GM21360 (cell line): ENCODE measurements around the gene NFATC3.

Source experiments
- ATAC-seq: cut with Tn5 transposase; IDR thresholded peaks from one replicate; pipeline ENCODE4 v1.9.1; 2021; ENCODE audit warnings: mild to moderate bottlenecking, moderate library complexity; ENCODE audit not compliant: unreplicated experiment

NFATC3 gene

GRCh38 chr16:68228652-68229051 is 143.5 kb downstream of the NFATC3 start:
- no peak for ATAC-seq

- ATAC-seq = no peak
Measured at GRCh38 chr16:68229431-68230175, 144.4 kb downstream of the NFATC3 start.

GRCh38 chr16:68230176-68230571 is 145.0 kb downstream of the NFATC3 start:
- no peak for ATAC-seq

GRCh38 chr16:68230956-68231355 is 145.8 kb downstream of the NFATC3 start:
- ATAC-seq = no peak

GRCh38 chr16:68231384-68232136 is 146.4 kb downstream of the NFATC3 start:
- ATAC-seq = no peak

GRCh38 chr16:68232335-68232734 is 147.2 kb downstream of the NFATC3 start:
- ATAC-seq = no peak

- ATAC-seq = no peak
Measured at GRCh38 chr16:68233085-68233834, 148.1 kb downstream of the NFATC3 start.

GRCh38 chr16:68233835-68234187 is 148.6 kb downstream of the NFATC3 start:
- ATAC-seq = no peak

GRCh38 chr16:68234188-68235107 is 149.3 kb downstream of the NFATC3 start:
- ATAC-seq = no peak

- no peak for ATAC-seq
Measured at GRCh38 chr16:68235108-68235886, 150.1 kb downstream of the NFATC3 start.

- ATAC-seq = no peak
Measured at GRCh38 chr16:68235887-68236136, 150.6 kb downstream of the NFATC3 start, which contains the start of gene ESRP2. Gene ESRP2, minus strand, starts transcription at chr16:68236127. Its CDS starts 82 bp downstream, at chr16:68236045.

- ATAC-seq = no peak
Measured at GRCh38 chr16:68236137-68236825, 151.1 kb downstream of the NFATC3 start.

- no peak for ATAC-seq
Measured at GRCh38 chr16:68236826-68237242, 151.7 kb downstream of the NFATC3 start.

- peak; percentile 63 for ATAC-seq
Measured at GRCh38 chr16:68237243-68238028, 152.3 kb downstream of the NFATC3 start.

GRCh38 chr16:68238029-68238345 is 152.8 kb downstream of the NFATC3 start:
- ATAC-seq = no peak

GRCh38 chr16:68242085-68242484 is 156.9 kb downstream of the NFATC3 start:
- ATAC-seq = no peak

GRCh38 chr16:68242926-68243858 is 158.0 kb downstream of the NFATC3 start:
- ATAC-seq = no peak

- ATAC-seq = no peak
Measured at GRCh38 chr16:68244481-68244902, 159.3 kb downstream of the NFATC3 start.
